Neural progenitor cell (in vitro differentiated cells): Measurements from ENCODE around the gene C5AR1. TPM values are rescaled to one million over a fixed set of nuclear protein-coding genes. Genes with fewer than 3 reads are reported as not detected.

Source experiments
- total RNA-seq: library from RNA; depleted of rRNA; stranded (reverse); fragments of >200 nt; gene quantifications from 2 replicates; pipeline ENCODE4 v1.2.3, GENCODE V29; 2015; ENCODE audit warnings: low replicate concordance

C5AR1 gene
- total RNA-seq, 1 donor from 2014 or later: 0.06 TPM

Other genes starting within 250 kb of the C5AR1 start
- gene ZC3H4, start 196.1 kb upstream of the C5AR1 start, total RNA-seq: 19.1 and 29.1 TPM in 2 replicates
- gene SAE1, start 179.0 kb upstream of the C5AR1 start, total RNA-seq: 258 and 305 TPM in 2 replicates
- gene BBC3, start 78.7 kb upstream of the C5AR1 start, total RNA-seq: 2.8 and 19.1 TPM in 2 replicates
- 3.4 and 16.0 TPM in 2 replicates for gene CCDC9, start 53.3 kb upstream of the C5AR1 start, total RNA-seq
- gene INAFM1, start 35.0 kb upstream of the C5AR1 start, total RNA-seq: 3.7 TPM in 1 of 2 replicates, not detected in the other
- not detected in 2 replicates for gene C5AR2, start 22.3 kb downstream of the C5AR1 start, total RNA-seq
- gene DHX34, start 39.5 kb downstream of the C5AR1 start, total RNA-seq: 12.3 and 29.5 TPM in 2 replicates
- gene MEIS3, start 109.7 kb downstream of the C5AR1 start, total RNA-seq: 32.2 and 70.5 TPM in 2 replicates
- 14.5 and 17.6 TPM in 2 replicates for gene SLC8A2, start 162.0 kb downstream of the C5AR1 start, total RNA-seq
- gene KPTN, start 174.4 kb downstream of the C5AR1 start, total RNA-seq: 17.8 and 18.1 TPM in 2 replicates
- 30.2 and 44.9 TPM in 2 replicates for gene NAPA, start 205.2 kb downstream of the C5AR1 start, total RNA-seq